GM04504 (cell line): ENCODE data around the gene BCAT1.
"Not testable (repeated sequence)": the region's sequence is repeated elsewhere in the genome, so short reads cannot be mapped to it uniquely, and the experiment has no call there.

ENCODE experiments used
- DNase-seq: peaks from one replicate; pipeline ENCODE4 v3.0.0-alpha.2; 2012; ENCODE audit warnings: low read depth

The BCAT1 gene

GRCh38 chr12:24956351-24956750, 7.5 kb upstream of the BCAT1 start:
- DNase-seq, result not testable (repeated sequence)

GRCh38 chr12:24955853-24956252, 7.0 kb upstream of the BCAT1 start:
- no peak for DNase-seq

GRCh38 chr12:24955389-24955788, 6.5 kb upstream of the BCAT1 start:
- DNase-seq, result no peak

- no peak for DNase-seq
Measured at GRCh38 chr12:24954261-24954660, 5.4 kb upstream of the BCAT1 start.

- DNase-seq, result no peak
Measured at GRCh38 chr12:24952389-24952788, 3.5 kb upstream of the BCAT1 start.

- no peak for DNase-seq
Measured at GRCh38 chr12:24950231-24950834, 1.4 kb upstream of the BCAT1 start.

GRCh38 chr12:24948420-24948756, 513 bp downstream of the BCAT1 start:
- DNase-seq, result no peak

GRCh38 chr12:24947541-24948419, 1.1 kb downstream of the BCAT1 start:
- DNase-seq, result no peak

- no peak for DNase-seq
Measured at GRCh38 chr12:24945845-24946244, 3.1 kb downstream of the BCAT1 start.

- DNase-seq, result no peak
Measured at GRCh38 chr12:24945039-24945438, 3.9 kb downstream of the BCAT1 start.

GRCh38 chr12:24944601-24944975, 4.3 kb downstream of the BCAT1 start:
- no peak for DNase-seq

- no peak for DNase-seq
Measured at GRCh38 chr12:24943947-24944600, 4.8 kb downstream of the BCAT1 start.

GRCh38 chr12:24940157-24940556, 8.7 kb downstream of the BCAT1 start:
- DNase-seq, result no peak

- DNase-seq, result not testable (repeated sequence)
Measured at GRCh38 chr12:24939551-24939950, 9.3 kb downstream of the BCAT1 start.

- DNase-seq, result no peak
Measured at GRCh38 chr12:24938341-24938740, 10.6 kb downstream of the BCAT1 start.

- DNase-seq, result no peak
Measured at GRCh38 chr12:24937553-24938244, 11.2 kb downstream of the BCAT1 start.

- DNase-seq, result no peak
Measured at GRCh38 chr12:24933694-24934407, 15.1 kb downstream of the BCAT1 start.

GRCh38 chr12:24931666-24932405, 17.1 kb downstream of the BCAT1 start:
- DNase-seq, result no peak

- no peak for DNase-seq
Measured at GRCh38 chr12:24929953-24930352, 18.9 kb downstream of the BCAT1 start.

- DNase-seq, result not testable (repeated sequence)
Measured at GRCh38 chr12:24928533-24929306, 20.2 kb downstream of the BCAT1 start.
